Measurements from ENCODE around the gene PAX3.

The PAX3 gene

GRCh38 chr2:222309766-222310165, 11.0 kb upstream of the PAX3 start:
- no peak for DNase-seq (ENCODE audit: low read depth)
- no peak for TF ChIP-seq CTCF (IDR thresholded peaks at IDR 0.05; ENCODE audit: control insufficient read depth, extremely low read depth, insufficient read depth)
- H3K4me3 ChIP-seq (ENCODE audit: low read depth, low read length), result no peak overlapping the region

- H3K4me3 ChIP-seq (ENCODE audit: low read depth, low read length), result no peak overlapping the region
- DNase-seq (ENCODE audit: low read depth), result no peak
- no peak for TF ChIP-seq CTCF (IDR thresholded peaks at IDR 0.05; ENCODE audit: control insufficient read depth, extremely low read depth, insufficient read depth)
Observed at GRCh38 chr2:222309361-222309760, 10.6 kb upstream of the PAX3 start.

- DNase-seq (ENCODE audit: low read depth), result no peak
- TF ChIP-seq CTCF (IDR thresholded peaks at IDR 0.05; ENCODE audit: control insufficient read depth, extremely low read depth, insufficient read depth), result no peak
- no peak overlapping the region for H3K4me3 ChIP-seq (ENCODE audit: low read depth, low read length)
Observed at GRCh38 chr2:222307978-222308730, 9.4 kb upstream of the PAX3 start.

- TF ChIP-seq CTCF (IDR thresholded peaks at IDR 0.05; ENCODE audit: control insufficient read depth, extremely low read depth, insufficient read depth), result no peak
- no peak for DNase-seq (ENCODE audit: low read depth)
- H3K4me3 ChIP-seq (ENCODE audit: low read depth, low read length), result no peak overlapping the region
Observed at GRCh38 chr2:222307143-222307756, 8.5 kb upstream of the PAX3 start.

DNA sequence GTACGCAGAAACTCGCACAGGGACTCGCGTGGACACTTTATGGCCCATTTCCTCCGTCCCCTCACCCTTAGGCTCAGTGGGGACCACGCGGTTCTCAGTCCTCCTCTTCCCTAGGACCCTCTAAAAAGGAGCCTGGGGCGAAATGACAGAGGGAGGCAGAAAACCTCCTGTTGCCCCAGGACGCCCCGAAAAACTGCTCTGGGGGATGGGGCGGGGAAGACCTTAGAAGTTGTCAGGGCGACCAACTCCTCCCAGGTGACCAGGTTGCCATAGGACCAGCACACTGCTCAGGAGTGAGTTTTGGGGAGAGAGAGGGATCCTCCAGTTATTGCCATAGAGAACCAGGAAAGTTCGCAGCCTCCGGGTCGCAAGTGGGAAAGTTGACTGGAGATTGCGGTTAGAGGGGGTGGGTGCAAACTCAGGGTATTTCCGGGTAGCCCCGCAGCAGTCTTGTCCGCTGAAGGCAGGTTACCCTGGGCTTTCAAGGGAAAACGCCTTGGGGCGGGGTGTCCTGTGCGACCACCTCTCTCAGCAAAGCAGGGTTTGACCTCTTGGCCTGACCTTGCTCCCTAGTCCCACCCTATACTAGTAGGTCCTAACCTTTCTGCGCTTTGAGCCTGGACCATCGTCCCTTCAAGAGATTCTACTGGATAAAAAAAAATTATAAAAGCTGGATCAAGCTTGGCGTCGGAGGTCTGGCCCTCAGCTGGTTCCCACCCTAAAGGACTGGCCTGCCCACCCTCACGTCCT, 7.8 kb upstream of the PAX3 start:
- H3K4me3 ChIP-seq (ENCODE audit: low read depth, low read length), result no peak overlapping the region
- TF ChIP-seq CTCF (IDR thresholded peaks at IDR 0.05; ENCODE audit: control insufficient read depth, extremely low read depth, insufficient read depth), result no peak
- DNase-seq (ENCODE audit: low read depth), result no peak

GRCh38 chr2:222305516-222306392, 7.0 kb upstream of the PAX3 start:
- DNase-seq (ENCODE audit: low read depth), result no peak
- TF ChIP-seq CTCF (IDR thresholded peaks at IDR 0.05; ENCODE audit: control insufficient read depth, extremely low read depth, insufficient read depth), result no peak
- peak overlapping the region; percentile 18; the same call in 1 of the 2 replicates for H3K4me3 ChIP-seq (ENCODE audit: low read depth, low read length)
